Testis (tissue), 3 donors: ENCODE measurements around the gene CNNM1. TPM values are rescaled to one million over a fixed set of nuclear protein-coding genes. Genes with fewer than 3 reads are reported as not detected.

Source experiments
- DNase-seq: peaks from one replicate; pipeline ENCODE4 v3.0.0-alpha.2; 2019
- H3K27ac ChIP-seq, 2 donors: fragments of 200-600 bp; sonication (generic); one replicate each; pipeline ENCODE4 v1.5.1; 2019
- H3K27me3 ChIP-seq: fragments of 200-600 bp; sonication (generic); one replicate; pipeline ENCODE4 v1.5.1; 2019
- H3K36me3 ChIP-seq: fragments of 200-600 bp; sonication (generic); one replicate; pipeline ENCODE4 v1.5.1; 2017; ENCODE audit warnings: low read depth; ENCODE audit errors: missing control alignments
- H3K4me1 ChIP-seq: fragments of 200-600 bp; sonication (generic); one replicate; pipeline ENCODE4 v1.5.1; 2019
- H3K4me3 ChIP-seq, 2 donors: fragments of 200-600 bp; sonication (generic); one replicate each; pipeline ENCODE4 v1.5.1; 2017 to 2019
- H3K9me3 ChIP-seq: fragments of 200-600 bp; sonication (generic); one replicate; pipeline ENCODE4 v1.5.1; 2017
- CTCF ChIP-seq, 3 experiments: fragments of 450-650 bp in 2 of 3; fragments of 200-600 bp in 1 of 3; sonication (generic) in 1 of 3; IDR thresholded peaks; one replicate each; pipeline ENCODE4 v1.5.1; 2016 to 2019; ENCODE audit warnings: antibody characterized with exemption in 3 of 3, mild to moderate bottlenecking in 2 of 3, moderate library complexity in 1 of 3
- POLR2A ChIP-seq: fragments of 450-650 bp; IDR thresholded peaks from one replicate; pipeline ENCODE4 v1.6.1; 2017; ENCODE audit warnings: antibody characterized with exemption, mild to moderate bottlenecking, moderate library complexity
- WGBS, 2 donors: methylation state at CpG; one replicate each; pipeline ENCODE4 v1.1.5; 2018; 5-methylcytosine and 5-hydroxymethylcytosine counted together
- intact Hi-C: fragments of 100-400 bp; cut with DNase I; formaldehyde crosslinking; loops from one replicate; pipeline ENCODE4 v1.15.1; 2023; ENCODE audit warnings: low total_unique reads
- polyA plus RNA-seq: library from polyadenylated mRNA; stranded (reverse); fragments of 350-450 nt; fragmentation: Illumina TruSeq; extraction: RNeasy Lipid Tissue Mini Kit (QIAGEN cat#74804); gene quantifications from one replicate; pipeline ENCODE4 v1.2.3, GENCODE V29; 2014; ENCODE audit warnings: low read depth, low replicate concordance; ENCODE audit not compliant: insufficient read depth
- total RNA-seq, 2 donors: library from RNA; depleted of rRNA; stranded (reverse); fragments of >200 nt; gene quantifications; one replicate each; pipeline ENCODE4 v1.2.3, GENCODE V29; 2016

The CNNM1 gene
- total and polyA plus RNA-seq, 3 donors from 2014 or later: 29.0 to 53.8 (median 51.9) TPM

GRCh38 chr10:99393036-99393435 is 63.9 kb downstream of the CNNM1 start:
- H3K27ac ChIP-seq: no peak overlapping the region
- TF ChIP-seq POLR2A: no peak
- TF ChIP-seq CTCF (IDR thresholded peaks at IDR 0.05): no peak
- peaks cover 4% of the 10 kb centered on the region for H3K4me1 ChIP-seq
- no peak for DNase-seq
- no peaks in the 10 kb centered on the region for H3K36me3 ChIP-seq
- no peaks in the 10 kb centered on the region for H3K9me3 ChIP-seq
- H3K4me3 ChIP-seq: no peak overlapping the region
- 37 to 50% methylated on average over 2 of the region's 2 CpGs for WGBS, 2 donors
- no peaks in the 10 kb centered on the region for H3K27me3 ChIP-seq
- intact Hi-C loops: no loop called here

DNA sequence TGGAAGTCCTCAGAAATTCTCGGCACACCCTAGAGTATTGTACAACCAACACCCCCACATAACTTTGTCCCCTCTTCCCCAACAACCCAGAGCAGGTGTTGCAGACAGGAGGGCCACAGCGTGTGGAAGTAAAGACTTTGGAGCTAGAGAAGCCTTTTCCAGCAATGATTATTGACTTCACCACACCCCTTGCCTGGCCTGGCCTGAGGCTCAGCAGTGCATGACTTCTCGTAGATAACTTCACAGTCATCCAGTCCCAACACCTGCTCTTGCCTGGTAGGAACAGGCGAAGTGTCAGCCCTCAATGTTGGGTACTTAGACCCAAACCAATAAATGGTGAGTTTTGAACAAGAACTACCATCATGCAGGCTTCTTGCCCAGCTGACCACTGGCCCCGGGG is 64.5 kb downstream of the CNNM1 start:
- Histone ChIP-seq H3K4me3 (no peak overlapping the region), H3K27ac (no peak overlapping the region), H3K36me3 (no peaks in the 10 kb centered on the region), H3K27me3 (no peaks in the 10 kb centered on the region), H3K4me1 (peaks cover 4% of the 10 kb centered on the region), H3K9me3 (no peaks in the 10 kb centered on the region)
- TF ChIP-seq CTCF (IDR thresholded peaks at IDR 0.05): no peak
- no peak for TF ChIP-seq POLR2A
- DNase-seq: no peak
- intact Hi-C loops: no loop called here
- WGBS, 2 donors: 80 to 91% methylated on average over 5 of the region's 5 CpGs

GRCh38 chr10:99394256-99394655 is 65.1 kb downstream of the CNNM1 start:
- Histone ChIP-seq H3K27me3 (no peaks in the 10 kb centered on the region), H3K9me3 (no peaks in the 10 kb centered on the region), H3K27ac (no peak overlapping the region), H3K4me1 (peaks cover 4% of the 10 kb centered on the region), H3K4me3 (no peak overlapping the region), H3K36me3 (no peaks in the 10 kb centered on the region)
- intact Hi-C loops: no loop called here
- 75 to 90% methylated on average over 8 of the region's 8 CpGs for WGBS, 2 donors
- no peak for DNase-seq
- no peak for TF ChIP-seq POLR2A
- no peak for TF ChIP-seq CTCF (IDR thresholded peaks at IDR 0.05)

DNA sequence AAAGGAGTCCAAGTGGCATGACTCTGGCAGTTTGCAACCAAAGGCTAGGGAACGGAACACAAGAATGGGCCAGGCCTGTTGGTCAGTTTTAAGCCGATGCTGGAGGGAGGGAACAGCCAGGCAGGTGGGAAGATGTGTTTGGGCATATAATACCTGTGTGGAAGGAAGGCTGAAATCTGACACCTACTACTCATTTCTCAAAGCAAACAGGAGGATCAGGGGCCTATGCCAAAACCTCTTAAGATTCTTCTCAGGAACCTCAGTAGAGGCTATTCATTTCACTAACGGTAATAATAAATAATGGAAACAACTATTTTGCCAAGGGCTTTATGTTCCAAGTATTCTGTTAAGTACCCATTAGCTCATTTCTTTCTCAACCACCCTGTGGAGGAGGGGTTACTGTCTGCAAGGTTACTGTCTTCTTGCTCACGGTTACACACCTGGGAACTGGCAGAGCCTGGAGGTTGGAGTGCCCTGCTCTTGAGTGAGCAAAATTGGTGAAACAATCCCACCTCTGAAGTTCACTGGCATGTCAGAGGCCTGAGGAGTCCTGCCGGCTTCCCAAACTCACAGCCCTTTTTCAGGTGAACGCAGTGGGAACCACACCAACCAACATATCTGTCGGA is 65.7 kb downstream of the CNNM1 start:
- no peaks in the 10 kb centered on the region for H3K27me3 ChIP-seq
- WGBS, 2 donors: 83 to 85% methylated on average over 7 of the region's 7 CpGs
- intact Hi-C loops: no loop called here
- H3K4me1 ChIP-seq: peaks cover 4% of the 10 kb centered on the region
- no peaks in the 10 kb centered on the region for H3K36me3 ChIP-seq
- H3K9me3 ChIP-seq: no peaks in the 10 kb centered on the region
- H3K4me3 ChIP-seq: no peak overlapping the region
- DNase-seq: no peak
- H3K27ac ChIP-seq: no peak overlapping the region
- no peak for TF ChIP-seq POLR2A
- no peak for TF ChIP-seq CTCF (IDR thresholded peaks at IDR 0.05)
